Heart right ventricle (tissue), 16 donors: ENCODE data around the gene MIER3. TPM values are rescaled to one million over a fixed set of nuclear protein-coding genes. Genes with fewer than 3 reads are reported as not detected.

Experiments
- ATAC-seq, 8 donors: fragments of 200-7000 bp; cut with Tn5 transposase; one replicate each; pipeline ENCODE4 v1.9.1; 2020; ENCODE audit warnings: mild to moderate bottlenecking in 8 of 8, moderate library complexity in 8 of 8, moderate number of reproducible peaks in 1 of 8
- DNase-seq, 2 donors: peaks; one replicate each; pipeline ENCODE4 v3.0.0-alpha.2; 2020
- H3K27ac ChIP-seq, 10 donors: fragments of 200-600 bp; sonication (generic) in 2 of 10; one replicate each; pipeline versions ENCODE4 v1.5.0 to v1.8.0; 2020 to 2022; ENCODE audit warnings: mild to moderate bottlenecking in 3 of 10
- H3K27me3 ChIP-seq, 7 donors: fragments of 200-600 bp; one replicate each; pipeline ENCODE4 v1.8.0; 2021 to 2022; ENCODE audit warnings: mild to moderate bottlenecking in 2 of 7
- H3K36me3 ChIP-seq, 9 donors: fragments of 200-600 bp; sonication (generic) in 1 of 9; one replicate each; pipeline versions ENCODE4 v1.5.0 to v1.8.0; 2020 to 2022; ENCODE audit warnings: mild to moderate bottlenecking in 2 of 9
- H3K4me1 ChIP-seq, 9 donors: fragments of 200-600 bp; sonication (generic) in 1 of 9; one replicate each; pipeline versions ENCODE4 v1.5.0 to v1.8.0; 2020 to 2022; ENCODE audit warnings: mild to moderate bottlenecking in 4 of 9
- H3K4me3 ChIP-seq, 10 donors: fragments of 200-600 bp; sonication (generic) in 2 of 10; one replicate each; pipeline versions ENCODE4 v1.5.0 to v1.8.0; 2020 to 2022; ENCODE audit warnings: mild to moderate bottlenecking in 7 of 10, moderate library complexity in 2 of 10
- H3K9me3 ChIP-seq, 11 donors: fragments of 200-600 bp in 10 of 11; sonication (generic) in 2 of 11; one replicate each; pipeline versions ENCODE4 v1.5.0 to v1.8.0; 2013 to 2022; ENCODE audit warnings: mild to moderate bottlenecking in 2 of 11, control low read depth in 1 of 11, moderate library complexity in 1 of 11
- CTCF ChIP-seq, 9 donors: fragments of 200-600 bp; sonication (generic) in 2 of 9; IDR thresholded peaks; one replicate each; pipeline versions ENCODE4 v1.5.0 to v1.8.0; 2021 to 2022; ENCODE audit warnings: antibody characterized with exemption in 9 of 9, mild to moderate bottlenecking in 5 of 9, moderate library complexity in 1 of 9
- whole genome bisulfite sequencing, 2 donors: extraction: QIAGEN DNeasy Blood & Tissue Kit; methylation state at CpG; one replicate each; pipeline ENCODE4 v1.1.7; 2013; ENCODE audit warnings: inconsistent platforms in 1 of 2; 5-methylcytosine and 5-hydroxymethylcytosine counted together
- intact Hi-C, 10 donors: fragments of 100-400 bp; cut with DNase I; formaldehyde crosslinking; loops; one replicate each; pipeline versions ENCODE4 v1.11.1 to v1.14.2; 2022
- polyA plus RNA-seq, 2 donors: library from polyadenylated mRNA; stranded (reverse); fragments of 200-250 nt; gene quantifications; one replicate each; pipeline ENCODE4 v1.2.3, GENCODE V29; 2013
- total RNA-seq, 10 donors: library from RNA; stranded (reverse); fragmentation: NEBNext Ultra II Directional in 3 of 10; extraction: Animal tissue kit (Norgen Biotek cat#: 25700) in 3 of 10; gene quantifications; one replicate each; pipeline versions ENCODE4 v1.2.1 to v1.2.4, GENCODE V29; 2021 to 2023
- donor health status: Arrhythmogenic right ventricular cardiomyopathy.
- donor health status: ischemic (EF 13 %, LVEDD 7.1; RV severe dilation, severe dysfunction).
- donor health status: healthy with polysubstance abuse.
- donor health status: DM: no; HTN: yes; CAD: no.
- donor health status: DM: no; HTN: no; CAD: no.
- donor health status: ischemic (EF 25% LVEDD 6.9; RV normal size, moderate dysfunction).
- donor health status: ischemic (EF 25% LVEDD 5.7; RV mildly dilated, moderate dysfunction).
- donor health status: healthy.
- donor health status: DM: yes; HTN: yes; CAD: no.
- donor health status: Ischemic cardiomyopathy.
- donor health status: ischemic (EF 35%, LVEDD 5.7; RV mildly dilated, moderate dysfunction).
- donor health status: nonischemic (EF 11% LVEDD 7.7; RV severe dilation, severe dysfunction).
- donor health status: DM: yes; HTN: yes; CAD: no.
- donor health status: PGD.
- donor health status: ischemic (EF 29% LVEDD 5.4; RV normal size, mild dysfunction).
- donor health status: nonischemic (EF 23%, LVEDD 6.1; RV moderate dilation, normal function).

MIER3 gene
- total and polyA plus RNA-seq, 12 donors: 3.3 to 17.9 (median 11.9) TPM

GRCh38 chr5:56961746-56962145 lies 9.8 kb upstream of the MIER3 start:
- no peak for TF ChIP-seq CTCF (IDR thresholded peaks at IDR 0.05)
- WGBS, 2 donors: 84 to 92% methylated on average over 6 of the region's 6 CpGs
- no peak overlapping the region for H3K4me3 ChIP-seq
- DNase-seq: no peak
- peaks cover 0 to 49% (median 22%) of the 10 kb centered on the region in 7 donors for H3K27me3 ChIP-seq
- no peak for ATAC-seq
- H3K9me3 ChIP-seq: no peaks in the 10 kb centered on the region
- H3K4me1 ChIP-seq: no peaks in the 10 kb centered on the region
- no peaks in the 10 kb centered on the region for H3K36me3 ChIP-seq
- no peak overlapping the region for H3K27ac ChIP-seq
- intact Hi-C loops: no loop called here

GRCh38 chr5:56959326-56959725 lies 7.4 kb upstream of the MIER3 start:
- H3K36me3 ChIP-seq: no peaks in the 10 kb centered on the region
- H3K4me3 ChIP-seq: no peak overlapping the region
- H3K27me3 ChIP-seq: peaks cover 0 to 35% (median 17%) of the 10 kb centered on the region in 7 donors
- DNase-seq: no peak
- H3K9me3 ChIP-seq: no peaks in the 10 kb centered on the region
- WGBS, 2 donors: 85 to 88% methylated on average over 4 of the region's 4 CpGs
- intact Hi-C loops: no loop called here
- no peak for TF ChIP-seq CTCF (IDR thresholded peaks at IDR 0.05)
- no peak for ATAC-seq
- no peak overlapping the region for H3K27ac ChIP-seq
- no peaks in the 10 kb centered on the region for H3K4me1 ChIP-seq

GRCh38 chr5:56958595-56958994 lies 6.7 kb upstream of the MIER3 start:
- no peaks in the 10 kb centered on the region for H3K4me1 ChIP-seq
- DNase-seq: no peak
- 86 to 93% methylated on average over 2 of the region's 2 CpGs for WGBS, 2 donors
- no peaks in the 10 kb centered on the region for H3K9me3 ChIP-seq
- ATAC-seq: no peak
- intact Hi-C loops: no loop called here
- H3K27ac ChIP-seq: no peak overlapping the region
- no peak overlapping the region for H3K4me3 ChIP-seq
- TF ChIP-seq CTCF (IDR thresholded peaks at IDR 0.05): no peak
- no peaks in the 10 kb centered on the region for H3K36me3 ChIP-seq
- H3K27me3 ChIP-seq: peaks cover 0 to 35% (median 17%) of the 10 kb centered on the region in 7 donors

- peaks cover 0 to 31% (median 0%) of the 10 kb centered on the region in 7 donors for H3K27me3 ChIP-seq
- H3K36me3 ChIP-seq: peaks cover 0 to 9% (median 0%) of the 10 kb centered on the region in 9 donors
- peaks cover 0 to 25% (median 17%) of the 10 kb centered on the region in 9 donors for H3K4me1 ChIP-seq
- no peak for TF ChIP-seq CTCF (IDR thresholded peaks at IDR 0.05)
- ATAC-seq (no peak), DNase-seq (no peak)
- no peaks in the 10 kb centered on the region for H3K9me3 ChIP-seq
- intact Hi-C loops: loop anchor here in 4 of 10 donors (5.0 kb wide), 4 partner anchors 42 to 268 kb away; partner anchors contain the start of gene SETD9 (in 3 of the 4)
- H3K4me3 ChIP-seq: no peak overlapping the region
- WGBS, 2 donors: 88 to 98% methylated on average over 1 of the region's 1 CpG
- H3K27ac ChIP-seq: no peak overlapping the region
Observed at GRCh38 chr5:56954262-56954661, 2.3 kb upstream of the MIER3 start.
